GM12878 (cell line): ENCODE results near the gene DMKN. TPM values are rescaled to one million over a fixed set of nuclear protein-coding genes. Genes with fewer than 3 reads are reported as not detected.

ENCODE experiments used
- EGR1 ChIP-seq, 2 experiments: IDR thresholded peaks; 1 replicate in 1 of 2; 2 replicates in 1 of 2; pipeline ENCODE4 v1.6.1; 2011 to 2012; ENCODE audit warnings: low read depth in 2 of 2, low read length in 2 of 2, borderline replicate concordance in 1 of 2, mild to moderate bottlenecking in 1 of 2, moderate library complexity in 1 of 2
- EZH2 ChIP-seq: IDR thresholded peaks from 2 replicates; pipeline ENCODE4 v1.6.1; 2012; ENCODE audit warnings: low read depth, mild to moderate bottlenecking, control low read depth, inconsistent platforms, low read length, borderline replicate concordance; ENCODE audit not compliant: control insufficient read depth
- FOXK2 ChIP-seq: fragments of 450-650 bp; IDR thresholded peaks from 2 replicates; pipeline ENCODE4 v1.6.1; 2017; ENCODE audit warnings: mild to moderate bottlenecking, moderate library complexity
- GABPA ChIP-seq: IDR thresholded peaks from 2 replicates; pipeline ENCODE4 v1.6.1; 2014; ENCODE audit warnings: antibody characterized with exemption, low read depth, mild to moderate bottlenecking, inconsistent platforms
- IRF4 ChIP-seq: IDR thresholded peaks from 2 replicates; pipeline ENCODE4 v1.6.1; 2011; ENCODE audit warnings: low read depth, low read length
- MYC ChIP-seq: IDR thresholded peaks from 2 replicates; pipeline ENCODE4 v1.6.1; 2011; ENCODE audit warnings: mild to moderate bottlenecking, low read length, moderate library complexity, inconsistent platforms; ENCODE audit not compliant: insufficient read depth, insufficient replicate concordance, insufficient read length, severe bottlenecking
- NFYB ChIP-seq: IDR thresholded peaks from 2 replicates; pipeline ENCODE4 v1.6.1; 2011; ENCODE audit warnings: low read depth, mild to moderate bottlenecking, low read length, improper control_type of control experiment, moderate library complexity; ENCODE audit not compliant: insufficient read depth
- NR2C2 ChIP-seq: IDR thresholded peaks from 2 replicates; pipeline ENCODE4 v1.6.1; 2011; ENCODE audit warnings: borderline replicate concordance, low read depth; ENCODE audit not compliant: control insufficient read depth, insufficient read length
- PAX5 ChIP-seq: IDR thresholded peaks from 2 replicates; pipeline ENCODE4 v1.6.1; 2011; ENCODE audit warnings: low read depth, low read length, borderline replicate concordance
- PML ChIP-seq: IDR thresholded peaks from 2 replicates; pipeline ENCODE4 v1.6.1; 2012; ENCODE audit warnings: low read length, inconsistent platforms
- POLR2A ChIP-seq: IDR thresholded peaks from 2 replicates; pipeline ENCODE4 v1.6.1; 2011; ENCODE audit warnings: low read depth, mild to moderate bottlenecking, low read length
- STAT3 ChIP-seq: IDR thresholded peaks from 2 replicates; pipeline ENCODE4 v1.6.1; 2011; ENCODE audit warnings: low read depth, low read length, improper control_type of control experiment
- TCF12 ChIP-seq: IDR thresholded peaks from 2 replicates; pipeline ENCODE4 v1.6.1; 2011; ENCODE audit warnings: low read depth, mild to moderate bottlenecking, low read length
- TCF3 ChIP-seq: IDR thresholded peaks from 2 replicates; pipeline ENCODE4 v1.6.1; 2012; ENCODE audit warnings: low read depth, mild to moderate bottlenecking, low read length, borderline replicate concordance; ENCODE audit not compliant: insufficient read depth
- ZZZ3 ChIP-seq: IDR thresholded peaks from 2 replicates; pipeline ENCODE4 v1.6.1; 2011; ENCODE audit warnings: low read depth; ENCODE audit not compliant: control insufficient read depth, insufficient read length
- polyA plus RNA-seq, 11 experiments: library from polyadenylated mRNA; depleted of rRNA in 4 of 11; unstranded in 6 of 11; stranded (reverse) in 5 of 11; fragments of >200 nt; fragmentation: Nextera tagmentation in 4 of 11; fragmentation: Illumina TruSeq in 1 of 11; extraction: Ambion mirVana in 4 of 11; extraction: Trizol in 1 of 11; gene quantifications; 1 replicate in 1 of 11; 2 replicates in 10 of 11; pipeline versions ENCODE4 v1.2.1 to v1.2.3, GENCODE V29; 2011 to 2016; ENCODE audit warnings: inconsistent platforms in 2 of 11, missing spikeins in 2 of 11, low read depth in 1 of 11
- total RNA-seq, 4 experiments: library from RNA; depleted of rRNA in 3 of 4; stranded (reverse); fragments of >200 nt in 3 of 4; fragmentation: Illumina TruSeq in 1 of 4; extraction: Trizol in 1 of 4; gene quantifications; 2 replicates each; pipeline versions ENCODE4 v1.2.1 to v1.2.3, GENCODE V29; 2013 to 2021
- TF ChIP-seq, protein P1 (sequence below): fragments of 450-650 bp; IDR thresholded peaks from 2 replicates; pipeline ENCODE4 v1.6.1; 2017; ENCODE audit warnings: low read depth, mild to moderate bottlenecking, moderate library complexity
- TF ChIP-seq, protein P2 (sequence below): fragments of 450-650 bp; conservative IDR thresholded peaks from 2 replicates; pipeline ENCODE4 v1.6.1; 2017; ENCODE audit warnings: mild to moderate bottlenecking, moderate library complexity
- TF ChIP-seq, protein P3 (sequence below): fragments of 450-650 bp; IDR thresholded peaks from 2 replicates; pipeline ENCODE4 v1.6.1; 2017; ENCODE audit warnings: mild to moderate bottlenecking
- TF ChIP-seq, protein P4 (sequence below): IDR thresholded peaks from 2 replicates; pipeline ENCODE4 v1.6.1; 2012; ENCODE audit warnings: low read depth, low read length, improper control_type of control experiment
- TF ChIP-seq, protein P5 (sequence below): IDR thresholded peaks from 2 replicates; pipeline ENCODE4 v1.6.1; 2011; ENCODE audit warnings: borderline replicate concordance, low read depth, mild to moderate bottlenecking, moderate library complexity, low read length; ENCODE audit not compliant: insufficient read depth, poor library complexity, severe bottlenecking

The DMKN gene
- total and polyA plus RNA-seq, 10 of the 15 experiments (the other 5 are each of a cell fraction or from before 2014, with no cell fraction given), result 36.4 to 114 (median 58.6) TPM

DNA sequence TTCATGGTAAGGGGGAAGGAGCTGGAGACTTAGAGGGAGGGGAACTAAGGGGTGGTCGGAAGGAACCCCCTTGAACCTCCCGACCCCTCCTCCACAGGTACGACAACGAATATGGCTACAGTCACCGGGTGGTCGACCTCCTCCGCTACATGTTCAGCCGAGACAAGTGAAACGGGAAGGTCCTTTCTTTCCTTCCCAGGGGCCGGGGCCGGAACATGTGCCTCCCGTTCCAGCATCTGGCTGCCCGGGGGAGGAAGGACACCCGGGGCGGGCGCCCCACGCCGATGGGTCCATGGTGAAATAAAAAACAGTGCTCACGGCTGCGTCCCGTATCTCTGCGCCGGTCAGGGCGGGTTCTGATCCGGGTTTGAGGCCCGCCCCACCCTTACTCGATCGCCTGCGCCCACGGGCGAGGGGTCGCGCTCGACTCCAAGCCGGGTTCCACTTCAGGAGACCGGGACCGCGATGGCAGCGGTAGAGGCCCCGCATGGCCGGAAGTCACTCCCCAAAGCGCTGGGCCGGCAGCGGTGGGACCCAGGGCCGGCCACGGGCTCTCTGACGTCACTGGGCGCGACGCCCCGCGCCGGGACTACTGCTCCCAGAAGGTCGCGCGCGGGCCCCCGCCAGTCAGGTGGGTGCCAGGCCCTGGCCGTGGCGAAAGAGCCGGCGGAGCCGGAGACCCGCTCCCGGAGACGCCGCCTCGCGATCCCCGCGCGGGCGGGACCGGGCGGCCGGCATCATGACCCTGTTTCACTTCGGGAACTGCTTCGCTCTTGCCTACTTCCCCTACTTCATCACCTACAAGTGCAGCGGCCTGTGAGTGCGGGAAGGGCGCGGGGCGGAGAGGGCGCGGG, 31.8 kb upstream of the DMKN start, which contains the start of gene TMEM147 (continued):
- TF ChIP-seq, protein P1, sequence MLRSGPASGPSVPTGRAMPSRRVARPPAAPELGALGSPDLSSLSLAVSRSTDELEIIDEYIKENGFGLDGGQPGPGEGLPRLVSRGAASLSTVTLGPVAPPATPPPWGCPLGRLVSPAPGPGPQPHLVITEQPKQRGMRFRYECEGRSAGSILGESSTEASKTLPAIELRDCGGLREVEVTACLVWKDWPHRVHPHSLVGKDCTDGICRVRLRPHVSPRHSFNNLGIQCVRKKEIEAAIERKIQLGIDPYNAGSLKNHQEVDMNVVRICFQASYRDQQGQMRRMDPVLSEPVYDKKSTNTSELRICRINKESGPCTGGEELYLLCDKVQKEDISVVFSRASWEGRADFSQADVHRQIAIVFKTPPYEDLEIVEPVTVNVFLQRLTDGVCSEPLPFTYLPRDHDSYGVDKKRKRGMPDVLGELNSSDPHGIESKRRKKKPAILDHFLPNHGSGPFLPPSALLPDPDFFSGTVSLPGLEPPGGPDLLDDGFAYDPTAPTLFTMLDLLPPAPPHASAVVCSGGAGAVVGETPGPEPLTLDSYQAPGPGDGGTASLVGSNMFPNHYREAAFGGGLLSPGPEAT, result 0 out of 2 replicates have a peak, but pooled peaks have one; percentile 45
- TF ChIP-seq NFYB, result no peak
- no peak for TF ChIP-seq ZZZ3
- TF ChIP-seq FOXK2, result no peak
- TF ChIP-seq STAT3, result no peak
- TF ChIP-seq, protein P2, sequence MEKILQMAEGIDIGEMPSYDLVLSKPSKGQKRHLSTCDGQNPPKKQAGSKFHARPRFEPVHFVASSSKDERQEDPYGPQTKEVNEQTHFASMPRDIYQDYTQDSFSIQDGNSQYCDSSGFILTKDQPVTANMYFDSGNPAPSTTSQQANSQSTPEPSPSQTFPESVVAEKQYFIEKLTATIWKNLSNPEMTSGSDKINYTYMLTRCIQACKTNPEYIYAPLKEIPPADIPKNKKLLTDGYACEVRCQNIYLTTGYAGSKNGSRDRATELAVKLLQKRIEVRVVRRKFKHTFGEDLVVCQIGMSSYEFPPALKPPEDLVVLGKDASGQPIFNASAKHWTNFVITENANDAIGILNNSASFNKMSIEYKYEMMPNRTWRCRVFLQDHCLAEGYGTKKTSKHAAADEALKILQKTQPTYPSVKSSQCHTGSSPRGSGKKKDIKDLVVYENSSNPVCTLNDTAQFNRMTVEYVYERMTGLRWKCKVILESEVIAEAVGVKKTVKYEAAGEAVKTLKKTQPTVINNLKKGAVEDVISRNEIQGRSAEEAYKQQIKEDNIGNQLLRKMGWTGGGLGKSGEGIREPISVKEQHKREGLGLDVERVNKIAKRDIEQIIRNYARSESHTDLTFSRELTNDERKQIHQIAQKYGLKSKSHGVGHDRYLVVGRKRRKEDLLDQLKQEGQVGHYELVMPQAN, result peak; percentile 85
- no peak; the same call in 1 of the 2 replicates for TF ChIP-seq PML
- no peak for TF ChIP-seq EZH2
- TF ChIP-seq GABPA, result no peak
- TF ChIP-seq MYC, result no peak
- TF ChIP-seq, protein P3, sequence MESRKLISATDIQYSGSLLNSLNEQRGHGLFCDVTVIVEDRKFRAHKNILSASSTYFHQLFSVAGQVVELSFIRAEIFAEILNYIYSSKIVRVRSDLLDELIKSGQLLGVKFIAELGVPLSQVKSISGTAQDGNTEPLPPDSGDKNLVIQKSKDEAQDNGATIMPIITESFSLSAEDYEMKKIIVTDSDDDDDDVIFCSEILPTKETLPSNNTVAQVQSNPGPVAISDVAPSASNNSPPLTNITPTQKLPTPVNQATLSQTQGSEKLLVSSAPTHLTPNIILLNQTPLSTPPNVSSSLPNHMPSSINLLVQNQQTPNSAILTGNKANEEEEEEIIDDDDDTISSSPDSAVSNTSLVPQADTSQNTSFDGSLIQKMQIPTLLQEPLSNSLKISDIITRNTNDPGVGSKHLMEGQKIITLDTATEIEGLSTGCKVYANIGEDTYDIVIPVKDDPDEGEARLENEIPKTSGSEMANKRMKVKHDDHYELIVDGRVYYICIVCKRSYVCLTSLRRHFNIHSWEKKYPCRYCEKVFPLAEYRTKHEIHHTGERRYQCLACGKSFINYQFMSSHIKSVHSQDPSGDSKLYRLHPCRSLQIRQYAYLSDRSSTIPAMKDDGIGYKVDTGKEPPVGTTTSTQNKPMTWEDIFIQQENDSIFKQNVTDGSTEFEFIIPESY, result no peak
- TF ChIP-seq PAX5, result no peak
- peak; percentile 93 for TF ChIP-seq POLR2A
- peak in 1 of 2 experiments; percentile 10; a peak in 1 of 3 replicates for TF ChIP-seq EGR1 (IDR thresholded peaks at IDR 0.05; ENCODE audit: borderline replicate concordance in 1 of 2, low read depth in 2 of 2, low read length in 2 of 2)
- TF ChIP-seq, protein P4, sequence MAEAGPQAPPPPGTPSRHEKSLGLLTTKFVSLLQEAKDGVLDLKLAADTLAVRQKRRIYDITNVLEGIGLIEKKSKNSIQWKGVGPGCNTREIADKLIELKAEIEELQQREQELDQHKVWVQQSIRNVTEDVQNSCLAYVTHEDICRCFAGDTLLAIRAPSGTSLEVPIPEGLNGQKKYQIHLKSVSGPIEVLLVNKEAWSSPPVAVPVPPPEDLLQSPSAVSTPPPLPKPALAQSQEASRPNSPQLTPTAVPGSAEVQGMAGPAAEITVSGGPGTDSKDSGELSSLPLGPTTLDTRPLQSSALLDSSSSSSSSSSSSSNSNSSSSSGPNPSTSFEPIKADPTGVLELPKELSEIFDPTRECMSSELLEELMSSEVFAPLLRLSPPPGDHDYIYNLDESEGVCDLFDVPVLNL, result no peak
- TF ChIP-seq TCF12, result 0 out of 2 replicates have a peak, but pooled peaks have one; percentile 4
- no peak for TF ChIP-seq IRF4
- TF ChIP-seq, protein P5, sequence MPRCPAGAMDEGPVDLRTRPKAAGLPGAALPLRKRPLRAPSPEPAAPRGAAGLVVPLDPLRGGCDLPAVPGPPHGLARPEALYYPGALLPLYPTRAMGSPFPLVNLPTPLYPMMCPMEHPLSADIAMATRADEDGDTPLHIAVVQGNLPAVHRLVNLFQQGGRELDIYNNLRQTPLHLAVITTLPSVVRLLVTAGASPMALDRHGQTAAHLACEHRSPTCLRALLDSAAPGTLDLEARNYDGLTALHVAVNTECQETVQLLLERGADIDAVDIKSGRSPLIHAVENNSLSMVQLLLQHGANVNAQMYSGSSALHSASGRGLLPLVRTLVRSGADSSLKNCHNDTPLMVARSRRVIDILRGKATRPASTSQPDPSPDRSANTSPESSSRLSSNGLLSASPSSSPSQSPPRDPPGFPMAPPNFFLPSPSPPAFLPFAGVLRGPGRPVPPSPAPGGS, result peak; percentile 33
- no peak for TF ChIP-seq NR2C2
- TF ChIP-seq TCF3, result 0 out of 2 replicates have a peak, but pooled peaks have one; percentile 41
